ENCODE measurements around the gene LRCOL1.
A peak's percentile ranks its signal among the peaks of the same experiment; 100 is the strongest.

The LRCOL1 gene

GRCh38 chr12:132641811-132642650 lies 31.6 kb upstream of the LRCOL1 start:
- H3K27ac Mint-ChIP-seq: no peak overlapping the region
- H3K36me3 Mint-ChIP-seq: peaks cover 55% of the 10 kb centered on the region

GRCh38 chr12:132640936-132641335 lies 30.6 kb upstream of the LRCOL1 start:
- H3K9me3 Mint-ChIP-seq: no peaks in the 10 kb centered on the region
- CTCF ChIA-PET: interaction anchor here (1.1 to 1.3 kb wide), 2 partner anchors 16 to 633 kb away, joined by 3 read pairs; no protein-coding TSS in a partner anchor
- peaks cover 57% of the 10 kb centered on the region for H3K36me3 Mint-ChIP-seq
- no peak for DNase-seq
- no peak overlapping the region for H3K4me3 Mint-ChIP-seq
- peaks cover 10% of the 10 kb centered on the region for H3K4me1 Mint-ChIP-seq
- H3K27me3 Mint-ChIP-seq: no peaks in the 10 kb centered on the region
- H3K27ac Mint-ChIP-seq: no peak overlapping the region

More at GRCh38 chr12:132641811-132642650, 31.6 kb upstream of the LRCOL1 start:
- H3K27me3 Mint-ChIP-seq: no peaks in the 10 kb centered on the region
- peaks cover 10% of the 10 kb centered on the region for H3K4me1 Mint-ChIP-seq
- DNase-seq: no peak
- CTCF ChIA-PET: no interaction called here
- no peaks in the 10 kb centered on the region for H3K9me3 Mint-ChIP-seq
- H3K4me3 Mint-ChIP-seq: no peak overlapping the region

GRCh38 chr12:132639956-132640520 lies 29.7 kb upstream of the LRCOL1 start:
- Mint-ChIP-seq H3K36me3 (peaks cover 63% of the 10 kb centered on the region), H3K4me3 (no peak overlapping the region), H3K9me3 (no peaks in the 10 kb centered on the region), H3K4me1 (peaks cover 10% of the 10 kb centered on the region), H3K27ac (no peak overlapping the region), H3K27me3 (no peaks in the 10 kb centered on the region)
- DNase-seq: no peak
- CTCF ChIA-PET: interaction anchor here (1.1 to 4.0 kb wide), 3 partner anchors 16 to 632 kb away, joined by 3 to 17 read pairs (median 3); no protein-coding TSS in a partner anchor

- peak; percentile 38 for DNase-seq
- no peaks in the 10 kb centered on the region for H3K9me3 Mint-ChIP-seq
- CTCF ChIA-PET: interaction anchor here (0.8 to 4.0 kb wide), 8 partner anchors 14 to 224 kb away, joined by 3 to 17 read pairs (median 4); no protein-coding TSS in a partner anchor
- peak overlapping the region; percentile 0 for H3K27ac Mint-ChIP-seq
- H3K4me3 Mint-ChIP-seq: no peak overlapping the region
- H3K27me3 Mint-ChIP-seq: no peaks in the 10 kb centered on the region
- H3K4me1 Mint-ChIP-seq: peaks cover 10% of the 10 kb centered on the region
- H3K36me3 Mint-ChIP-seq: peaks cover 70% of the 10 kb centered on the region
Measured at GRCh38 chr12:132638541-132639408, 28.4 kb upstream of the LRCOL1 start.

GRCh38 chr12:132637811-132638210 lies 27.4 kb upstream of the LRCOL1 start:
- no peak for DNase-seq
- Mint-ChIP-seq H3K9me3 (no peaks in the 10 kb centered on the region), H3K27me3 (no peaks in the 10 kb centered on the region), H3K4me1 (peaks cover 10% of the 10 kb centered on the region), H3K36me3 (peaks cover 73% of the 10 kb centered on the region), H3K4me3 (no peak overlapping the region), H3K27ac (peak overlapping the region; percentile 72)
- CTCF ChIA-PET: interaction anchor here (1.1 to 4.0 kb wide), 3 partner anchors 16 to 223 kb away, joined by 3 to 17 read pairs (median 3); no protein-coding TSS in a partner anchor

- CTCF ChIA-PET: no interaction called here
- no peak for DNase-seq
- no peaks in the 10 kb centered on the region for H3K27me3 Mint-ChIP-seq
- H3K4me3 Mint-ChIP-seq: no peak overlapping the region
- peaks cover 71% of the 10 kb centered on the region for H3K36me3 Mint-ChIP-seq
- H3K4me1 Mint-ChIP-seq: peaks cover 10% of the 10 kb centered on the region
- no peak overlapping the region for H3K27ac Mint-ChIP-seq
- no peaks in the 10 kb centered on the region for H3K9me3 Mint-ChIP-seq
Measured at GRCh38 chr12:132635076-132635955, 24.9 kb upstream of the LRCOL1 start.

- H3K4me3 Mint-ChIP-seq: no peak overlapping the region
- H3K27ac Mint-ChIP-seq: peak overlapping the region; percentile 55
- no peaks in the 10 kb centered on the region for H3K27me3 Mint-ChIP-seq
- peaks cover 75% of the 10 kb centered on the region for H3K36me3 Mint-ChIP-seq
- H3K4me1 Mint-ChIP-seq: peaks cover 10% of the 10 kb centered on the region
- H3K9me3 Mint-ChIP-seq: no peaks in the 10 kb centered on the region
- DNase-seq: no peak
- CTCF ChIA-PET: no interaction called here
Measured at GRCh38 chr12:132634411-132634990, 24.1 kb upstream of the LRCOL1 start.

GRCh38 chr12:132633901-132634300 lies 23.5 kb upstream of the LRCOL1 start:
- Mint-ChIP-seq H3K27ac (no peak overlapping the region), H3K4me1 (peaks cover 10% of the 10 kb centered on the region), H3K36me3 (peaks cover 75% of the 10 kb centered on the region), H3K9me3 (no peaks in the 10 kb centered on the region), H3K27me3 (no peaks in the 10 kb centered on the region), H3K4me3 (no peak overlapping the region)
- DNase-seq: no peak
- CTCF ChIA-PET: no interaction called here

- Mint-ChIP-seq H3K4me3 (no peak overlapping the region), H3K36me3 (peaks cover 73% of the 10 kb centered on the region), H3K4me1 (peaks cover 10% of the 10 kb centered on the region), H3K27me3 (no peaks in the 10 kb centered on the region), H3K27ac (no peak overlapping the region), H3K9me3 (no peaks in the 10 kb centered on the region)
- no peak for DNase-seq
- CTCF ChIA-PET: no interaction called here
Measured at GRCh38 chr12:132633398-132633797, 23.0 kb upstream of the LRCOL1 start.

- peaks cover 68% of the 10 kb centered on the region for H3K36me3 Mint-ChIP-seq
- H3K27me3 Mint-ChIP-seq: no peaks in the 10 kb centered on the region
- no peak for DNase-seq
- CTCF ChIA-PET: interaction anchor here (0.6 kb wide), 1 partner anchor 14 kb away, joined by 3 read pairs; no protein-coding TSS in a partner anchor
- H3K9me3 Mint-ChIP-seq: no peaks in the 10 kb centered on the region
- no peak overlapping the region for H3K27ac Mint-ChIP-seq
- peaks cover 7% of the 10 kb centered on the region for H3K4me1 Mint-ChIP-seq
- no peak overlapping the region for H3K4me3 Mint-ChIP-seq
Measured at GRCh38 chr12:132632521-132633228, 22.3 kb upstream of the LRCOL1 start.

- Mint-ChIP-seq H3K9me3 (no peaks in the 10 kb centered on the region), H3K27me3 (no peaks in the 10 kb centered on the region), H3K4me1 (no peaks in the 10 kb centered on the region), H3K4me3 (no peak overlapping the region), H3K27ac (no peak overlapping the region), H3K36me3 (peaks cover 60% of the 10 kb centered on the region)
- DNase-seq: no peak
- CTCF ChIA-PET: no interaction called here
Measured at GRCh38 chr12:132631666-132632065, 21.3 kb upstream of the LRCOL1 start.

- H3K27me3 Mint-ChIP-seq: no peaks in the 10 kb centered on the region
- H3K4me1 Mint-ChIP-seq: no peaks in the 10 kb centered on the region
- H3K27ac Mint-ChIP-seq: no peak overlapping the region
- H3K36me3 Mint-ChIP-seq: peaks cover 54% of the 10 kb centered on the region
- H3K4me3 Mint-ChIP-seq: no peak overlapping the region
- DNase-seq: no peak
- CTCF ChIA-PET: interaction anchor here (1.8 kb wide), 1 partner anchor 16 kb away, joined by 8 read pairs; no protein-coding TSS in a partner anchor
- H3K9me3 Mint-ChIP-seq: no peaks in the 10 kb centered on the region
Measured at GRCh38 chr12:132630672-132631071, 20.3 kb upstream of the LRCOL1 start.

Data from activated naive CD4-positive, alpha-beta T cell treated with anti-CD3 and anti-CD28 coated beads, Interleukin-2, amount 10 ng/mL, durations not matched to agents 7 days and 5 days (primary cell).